Gastrocnemius medialis (tissue), 4 donors: ENCODE measurements around the gene SERPINA5.

Experiments used
- CTCF ChIP-seq, 5 experiments: fragments of 450-650 bp in 3 of 5; fragments of 200-600 bp in 2 of 5; sonication (generic) in 2 of 5; IDR thresholded peaks in 4 of 5; conservative IDR thresholded peaks in 1 of 5; 1 replicate in 4 of 5; 2 replicates in 1 of 5; pipeline ENCODE4 v1.5.1; 2016 to 2019; ENCODE audit warnings: antibody characterized with exemption in 5 of 5, mild to moderate bottlenecking in 3 of 5, moderate library complexity in 3 of 5
- POLR2A ChIP-seq, 2 donors: fragments of 450-650 bp; IDR thresholded peaks; one replicate each; pipeline ENCODE4 v1.6.1; 2017; ENCODE audit warnings: antibody characterized with exemption in 2 of 2, mild to moderate bottlenecking in 2 of 2, moderate library complexity in 2 of 2

GRCh38 chr14:94541234-94541975, 39.8 kb upstream of the SERPINA5 start:
- TF ChIP-seq CTCF (IDR thresholded peaks at IDR 0.05 in 4 of 5, conservative IDR thresholded peaks at IDR 0.05 in 1 of 5): no peak
- TF ChIP-seq POLR2A (IDR thresholded peaks at IDR 0.05): no peak
